HG03520 (cell line): ENCODE results near the gene MUC5AC.

Source experiments
- ATAC-seq: cut with Tn5 transposase; IDR thresholded peaks from one replicate; pipeline ENCODE4 v1.9.1; 2021; ENCODE audit warnings: mild to moderate bottlenecking, moderate library complexity; ENCODE audit not compliant: unreplicated experiment

MUC5AC gene

GRCh38 chr11:1220941-1221721 lies 63.4 kb downstream of the MUC5AC start:
- no peak for ATAC-seq

DNA sequence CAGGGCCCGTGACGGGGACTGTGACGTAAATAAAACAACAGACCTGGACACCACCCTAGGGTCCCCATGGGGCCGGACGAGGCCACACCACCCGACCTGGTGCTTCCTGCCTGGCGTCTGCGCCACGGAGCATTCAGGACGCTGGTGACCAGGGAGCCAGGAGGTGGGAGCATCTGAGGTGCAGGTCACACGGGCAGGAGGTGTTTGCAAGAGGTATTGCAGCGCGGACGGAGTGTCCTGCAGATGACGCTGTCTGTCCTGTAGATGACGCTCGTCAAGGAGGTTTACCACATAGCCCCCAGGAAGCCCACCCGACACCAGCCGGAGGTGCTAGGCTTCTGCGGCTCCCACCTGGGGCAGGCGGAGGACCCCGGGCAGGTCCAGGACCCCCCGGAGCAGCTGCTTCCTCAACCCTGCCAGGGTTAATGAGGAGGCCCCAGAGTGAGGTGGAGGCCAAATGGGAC lies 64.1 kb downstream of the MUC5AC start:
- no peak for ATAC-seq

DNA sequence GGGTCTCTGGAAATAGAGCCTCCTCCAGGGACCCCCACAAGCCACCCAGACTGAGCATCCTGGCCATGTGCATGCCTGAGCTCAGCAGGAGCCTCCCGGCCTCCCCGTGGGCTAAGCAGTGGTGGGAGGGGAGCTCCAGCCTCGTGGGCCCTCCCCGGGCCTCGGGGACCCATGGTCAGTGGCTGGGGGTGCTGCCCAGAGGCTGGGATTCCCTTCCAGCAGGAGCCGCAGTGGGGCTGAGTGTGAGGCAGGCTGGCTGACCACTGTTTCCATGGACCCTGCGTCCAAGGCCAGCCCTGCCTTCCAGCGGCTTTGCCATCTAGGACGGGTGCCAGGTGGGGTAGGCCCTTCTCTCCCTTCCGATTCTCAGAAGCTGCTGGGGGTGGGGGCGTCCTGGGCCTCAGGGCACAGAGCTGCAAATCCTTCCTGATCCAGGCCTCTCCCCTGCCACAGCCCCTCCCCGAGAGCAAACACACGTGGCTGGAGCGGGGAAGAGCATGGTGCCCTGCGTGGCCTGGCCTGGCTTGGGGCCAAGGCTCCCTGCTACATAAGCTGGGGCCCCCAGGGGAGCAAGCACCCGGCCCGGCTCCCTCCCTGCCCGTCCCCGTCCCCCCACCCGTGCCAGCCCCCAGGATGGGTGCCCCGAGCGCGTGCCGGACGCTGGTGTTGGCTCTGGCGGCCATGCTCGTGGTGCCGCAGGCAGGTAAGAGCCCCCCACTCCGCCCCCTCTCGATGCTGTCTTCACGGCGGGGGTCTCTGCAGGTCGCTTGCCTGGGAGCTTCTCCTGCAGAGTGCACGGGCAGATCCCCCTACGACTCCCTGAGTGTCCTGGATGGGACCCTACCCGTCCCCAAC lies 65.0 kb downstream of the MUC5AC start, which contains the start of gene MUC5B:
Gene MUC5B, plus strand, starts transcription at position 576 of the 855 bp plus-strand sequence. Its CDS starts 58 bp downstream, at position 634.
- no peak for ATAC-seq

DNA sequence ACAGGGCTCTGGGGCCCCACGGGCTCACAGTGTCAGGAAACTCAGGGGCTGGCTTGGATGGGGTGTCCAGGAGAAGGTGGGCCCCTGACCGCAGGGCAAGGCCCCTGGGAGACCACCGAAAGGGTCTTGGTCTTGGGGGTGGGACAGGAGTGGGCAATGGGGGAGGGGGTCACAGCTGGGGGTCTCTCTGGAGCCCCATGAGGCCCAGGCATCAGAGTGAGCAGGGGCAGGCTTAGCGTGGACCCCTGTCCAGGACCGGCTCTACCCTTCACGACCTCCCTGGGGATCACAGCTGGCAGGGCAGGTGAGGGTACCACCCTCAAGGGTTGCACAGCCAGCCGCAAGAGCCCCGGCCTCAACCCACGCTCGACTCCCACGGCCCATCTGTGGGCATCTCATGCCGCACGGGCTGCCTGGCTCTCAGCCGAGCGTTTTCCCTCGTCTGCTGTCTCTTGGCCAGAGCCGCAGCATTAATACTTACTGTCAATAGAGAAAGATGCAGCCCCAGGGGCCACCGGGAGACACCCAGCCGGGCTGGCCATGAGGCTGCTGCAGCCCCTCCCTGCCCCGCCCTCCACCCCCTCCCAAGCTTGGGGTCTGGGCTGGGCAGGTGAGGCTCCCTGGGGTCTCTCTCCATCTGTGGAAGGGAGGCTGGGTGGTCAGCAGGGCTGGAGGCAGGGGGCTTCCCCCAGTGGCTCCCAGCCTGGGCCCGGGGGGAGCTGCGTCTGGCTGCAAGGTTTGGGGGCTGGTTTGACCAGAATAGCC lies 65.8 kb downstream of the MUC5AC start:
- ATAC-seq = no peak

GRCh38 chr11:1224111-1224490 lies 66.3 kb downstream of the MUC5AC start:
- no peak for ATAC-seq

DNA sequence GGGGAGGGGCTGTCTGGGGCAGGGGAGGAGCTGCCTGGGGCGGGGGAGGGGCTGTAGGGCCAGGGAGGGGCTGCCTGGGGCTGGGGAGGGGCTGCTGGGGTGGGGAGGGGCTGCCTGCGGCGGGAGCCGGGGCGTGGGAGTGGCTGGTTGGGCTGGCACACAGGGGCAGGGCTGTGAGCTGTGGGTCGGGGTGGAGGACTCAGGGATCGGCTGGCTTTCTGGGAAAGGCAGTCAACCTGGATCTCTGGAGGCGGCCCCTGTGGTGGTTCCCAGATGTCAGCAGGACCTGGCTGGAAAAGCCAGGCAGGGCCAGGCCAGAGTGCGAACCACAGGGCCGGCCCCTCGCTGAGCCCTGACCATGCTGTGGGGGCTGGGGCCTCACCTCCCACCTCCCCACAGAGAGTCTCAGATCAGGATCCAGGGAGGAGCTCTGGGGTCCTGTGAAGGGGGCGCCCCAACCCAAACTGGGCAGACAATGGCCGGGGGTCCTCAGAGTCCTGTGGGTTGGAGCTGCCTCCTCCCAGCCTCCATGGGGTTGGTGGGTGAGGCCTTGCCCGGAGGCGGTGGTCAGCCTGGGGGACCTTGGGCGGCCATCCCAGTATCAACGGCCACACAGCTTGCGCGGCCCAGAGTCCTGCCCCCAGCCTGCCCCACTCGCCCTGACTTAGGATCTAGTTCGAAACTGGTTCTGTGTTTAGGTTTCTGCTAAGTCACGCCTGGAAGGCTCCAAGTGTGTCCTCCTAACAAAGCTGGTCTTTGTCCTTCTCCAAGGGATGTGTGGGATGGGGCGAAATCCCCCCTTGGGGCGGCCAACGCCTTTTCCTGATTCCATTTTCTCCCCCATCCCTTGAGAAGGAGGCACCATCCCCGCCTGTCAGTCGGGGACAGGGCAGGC lies 67.0 kb downstream of the MUC5AC start:
- ATAC-seq = no peak

DNA sequence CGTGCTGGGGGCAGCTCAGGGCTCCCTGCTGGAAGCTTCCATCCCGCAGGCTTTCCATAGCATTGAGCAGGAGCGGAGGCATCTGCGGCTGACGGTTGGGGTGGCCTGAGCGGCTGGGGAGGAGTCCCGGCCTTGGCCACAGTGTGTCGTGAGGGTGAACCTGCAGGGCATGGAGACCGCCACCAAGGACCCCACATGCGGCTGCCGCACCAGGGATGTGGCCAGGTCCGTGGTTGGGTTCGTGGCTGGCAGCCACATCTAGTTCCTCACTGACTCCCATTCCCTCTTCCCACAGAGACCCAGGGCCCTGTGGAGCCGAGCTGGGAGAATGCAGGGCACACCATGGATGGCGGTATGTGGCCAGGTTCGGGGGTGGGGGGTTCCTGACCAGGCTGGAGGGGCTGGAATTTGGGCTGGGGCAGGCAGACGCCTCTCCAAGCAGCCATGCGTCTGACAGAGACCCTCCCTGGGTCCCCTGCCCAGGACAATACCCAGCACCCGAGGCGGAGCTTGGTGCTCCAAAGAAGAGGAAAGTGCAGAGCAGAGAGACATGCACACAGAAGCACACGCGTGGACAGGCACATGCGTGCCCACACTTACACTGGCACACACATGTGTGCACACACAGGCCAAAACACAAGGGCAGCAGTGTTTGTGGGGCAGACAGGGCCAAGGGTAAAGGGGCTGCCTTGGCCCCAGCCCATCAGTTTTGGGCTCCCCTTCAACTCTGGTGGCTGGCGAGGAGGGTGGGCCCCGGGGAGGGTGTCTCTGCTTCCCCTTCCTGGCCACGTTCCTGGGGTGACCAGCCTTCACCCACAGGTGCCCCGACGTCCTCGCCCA lies 67.9 kb downstream of the MUC5AC start:
- no peak for ATAC-seq

- ATAC-seq = no peak
Measured at GRCh38 chr11:1226226-1226985, 68.7 kb downstream of the MUC5AC start.

GRCh38 chr11:1226986-1227550 lies 69.3 kb downstream of the MUC5AC start:
- no peak for ATAC-seq

DNA sequence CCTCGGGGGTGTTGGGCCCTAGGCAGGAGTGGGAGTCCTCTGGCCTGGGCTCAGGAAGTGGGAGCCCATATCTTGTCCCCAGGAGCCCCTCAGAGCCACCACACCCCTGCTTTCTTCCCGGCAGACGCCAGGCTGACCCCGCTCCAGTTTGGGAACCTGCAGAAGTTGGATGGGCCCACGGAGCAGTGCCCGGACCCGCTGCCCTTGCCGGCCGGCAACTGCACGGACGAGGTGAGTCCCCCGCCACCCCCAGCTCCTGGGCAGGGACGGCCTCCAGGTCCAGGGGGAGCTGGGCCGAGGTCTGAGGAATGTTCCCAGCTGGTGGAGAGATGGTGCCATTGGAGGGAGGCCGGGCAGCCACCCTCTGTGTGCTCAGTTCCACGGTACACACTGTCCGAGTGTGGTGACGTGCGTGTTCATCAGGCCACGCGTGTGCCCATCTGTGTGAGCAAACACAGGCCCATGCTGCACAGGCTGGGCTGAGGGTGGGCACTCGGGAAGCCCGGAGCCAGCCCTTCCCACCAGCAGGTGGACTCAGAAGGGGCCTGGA lies 69.9 kb downstream of the MUC5AC start:
- no peak for ATAC-seq

- ATAC-seq = no peak
Measured at GRCh38 chr11:1228101-1228821, 70.5 kb downstream of the MUC5AC start.

DNA sequence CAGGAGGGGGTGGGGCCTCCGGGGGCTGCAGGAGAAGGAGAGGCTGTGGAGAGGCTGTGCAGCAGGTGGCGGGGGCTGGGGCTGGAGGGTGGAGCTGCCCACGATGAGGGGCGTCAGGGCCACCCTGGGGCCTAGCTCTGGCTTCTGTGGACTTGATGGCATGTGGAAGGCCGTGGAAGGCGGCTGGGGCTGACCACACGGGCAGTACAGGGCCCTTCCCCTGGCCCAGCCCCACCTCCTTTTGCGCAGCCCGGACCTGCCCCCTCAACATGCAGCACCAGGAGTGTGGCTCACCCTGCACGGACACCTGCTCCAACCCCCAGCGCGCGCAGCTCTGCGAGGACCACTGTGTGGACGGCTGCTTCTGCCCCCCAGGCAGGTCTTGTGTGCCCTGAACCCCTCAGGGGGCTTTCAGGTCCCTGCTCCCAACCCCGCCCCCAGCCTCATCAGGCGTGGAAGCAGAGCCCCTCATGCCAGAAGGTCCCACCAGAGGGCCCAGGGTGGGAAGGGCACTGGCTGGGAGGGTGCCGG lies 71.2 kb downstream of the MUC5AC start:
- ATAC-seq = no peak

- no peak for ATAC-seq
Measured at GRCh38 chr11:1229471-1230120, 71.8 kb downstream of the MUC5AC start.

- no peak for ATAC-seq
Measured at GRCh38 chr11:1230121-1230455, 72.3 kb downstream of the MUC5AC start.

GRCh38 chr11:1230456-1231395 lies 73.0 kb downstream of the MUC5AC start:
- no peak for ATAC-seq
